Natural killer cell (primary cell): Measurements from ENCODE around the gene IFNLR1. TPM values are rescaled to one million over a fixed set of nuclear protein-coding genes. Genes with fewer than 3 reads are reported as not detected.
A peak's percentile ranks its signal among the peaks of the same experiment; 100 is the strongest.

Experiments used
- ATAC-seq, 3 donors: fragments of 150-1000 bp in 2 of 3; fragments of 200-7000 bp in 1 of 3; cut with Tn5 transposase; 1 replicate in 1 of 3; 2 replicates in 2 of 3; pipeline ENCODE4 v1.10.0; 2021; ENCODE audit warnings: mild to moderate bottlenecking in 2 of 3, moderate library complexity in 2 of 3
- DNase-seq, 2 donors: peaks; one replicate each; pipeline versions ENCODE4 v3.0.0 to v3.0.0-alpha.2; 2013 to 2021; ENCODE audit warnings: mixed read lengths in 1 of 2
- H3K27ac ChIP-seq: one replicate; pipeline ENCODE4 v1.5.1; 2013; ENCODE audit warnings: mild to moderate bottlenecking, low read length
- H3K27me3 ChIP-seq: one replicate; pipeline ENCODE4 v1.6.1; 2013; ENCODE audit warnings: low read length; ENCODE audit not compliant: control insufficient read depth, insufficient read depth
- H3K36me3 ChIP-seq: one replicate; pipeline ENCODE4 v1.6.1; 2013; ENCODE audit warnings: low read length; ENCODE audit not compliant: control insufficient read depth, insufficient read depth
- H3K4me1 ChIP-seq: one replicate; pipeline ENCODE4 v1.6.1; 2013; ENCODE audit warnings: low read length; ENCODE audit not compliant: control insufficient read depth, insufficient read depth
- H3K4me3 ChIP-seq: one replicate; pipeline ENCODE4 v1.5.1; 2013; ENCODE audit warnings: low read length
- H3K9me3 ChIP-seq: one replicate; pipeline ENCODE4 v1.6.1; 2013; ENCODE audit warnings: low read length; ENCODE audit not compliant: control insufficient read depth, insufficient read depth
- H3K27ac Mint-ChIP-seq, 2 donors: one replicate each; pipeline ENCODE4 v1.8.0; 2022; ENCODE audit warnings: mild to moderate bottlenecking in 2 of 2, mixed read lengths in 2 of 2, moderate library complexity in 1 of 2
- H3K27me3 Mint-ChIP-seq, 2 donors: one replicate each; pipeline ENCODE4 v1.8.0; 2022; ENCODE audit warnings: low read depth in 2 of 2, mixed read lengths in 2 of 2
- H3K36me3 Mint-ChIP-seq: one replicate; pipeline ENCODE4 v1.8.0; 2022; ENCODE audit warnings: mixed read lengths
- H3K4me1 Mint-ChIP-seq, 2 donors: one replicate each; pipeline ENCODE4 v1.8.0; 2022; ENCODE audit warnings: mixed read lengths in 2 of 2
- H3K4me3 Mint-ChIP-seq: one replicate; pipeline ENCODE4 v1.8.0; 2022; ENCODE audit warnings: mild to moderate bottlenecking, moderate library complexity, mixed read lengths
- H3K9me3 Mint-ChIP-seq, 2 donors: one replicate each; pipeline ENCODE4 v1.8.0; 2022; ENCODE audit warnings: mixed read lengths in 2 of 2
- CTCF ChIP-seq: fragments of 200-600 bp; IDR thresholded peaks from one replicate; pipeline ENCODE4 v1.8.0; 2022; ENCODE audit warnings: antibody characterized with exemption
- WGBS: methylation state at CpG from one replicate; pipeline ENCODE4 v1.1.7; 2013; ENCODE audit warnings: missing lambda C conversion rate; ENCODE audit not compliant: insufficient coverage; 5-methylcytosine and 5-hydroxymethylcytosine counted together
- intact Hi-C: fragments of 100-400 bp; cut with micrococcal nuclease; formaldehyde crosslinking; loops from one replicate; pipeline ENCODE4 v1.14.2; 2022
- total RNA-seq, 4 donors: library from RNA; stranded (reverse); fragments of 120-200 nt in 1 of 4; gene quantifications; one replicate each; pipeline versions ENCODE4 v1.2.3 to v1.2.4, GENCODE V29; 2013 to 2022

IFNLR1 gene
- total RNA-seq, 3 donors from 2014 or later (not counting 1 experiment from before 2014, with no cell fraction given), result 0.07 to 2.5 (median 0.19) TPM

GRCh38 chr1:24154215-24154614, 32.9 kb downstream of the IFNLR1 start:
- H3K4me1 ChIP-seq, result peaks cover 9% of the 10 kb centered on the region
- H3K4me1 Mint-ChIP-seq, result peaks cover 8 to 9% of the 10 kb centered on the region in 2 donors
- DNase-seq, result no peak
- no peak for ATAC-seq
- H3K4me3 ChIP-seq, result no peak overlapping the region
- H3K27ac Mint-ChIP-seq, result no peak overlapping the region
- no peaks in the 10 kb centered on the region for H3K9me3 ChIP-seq
- H3K4me3 Mint-ChIP-seq, result no peak overlapping the region
- intact Hi-C loops, result no loop called here
- no peaks in the 10 kb centered on the region for H3K9me3 Mint-ChIP-seq
- peaks cover 22 to 24% of the 10 kb centered on the region in 2 donors for H3K27me3 Mint-ChIP-seq
- H3K36me3 ChIP-seq, result no peaks in the 10 kb centered on the region
- TF ChIP-seq CTCF, result no peak
- WGBS, result 70% methylated on average over 7 of the region's 8 CpGs
- H3K27me3 ChIP-seq, result peaks cover 7% of the 10 kb centered on the region
- no peaks in the 10 kb centered on the region for H3K36me3 Mint-ChIP-seq
- H3K27ac ChIP-seq, result no peak overlapping the region

- ATAC-seq, result no peak
- H3K4me3 Mint-ChIP-seq, result no peak overlapping the region
- intact Hi-C loops, result no loop called here
These were observed 34.2 kb downstream of the IFNLR1 start for GRCh38 chr1:24152631-24153494.

DNA sequence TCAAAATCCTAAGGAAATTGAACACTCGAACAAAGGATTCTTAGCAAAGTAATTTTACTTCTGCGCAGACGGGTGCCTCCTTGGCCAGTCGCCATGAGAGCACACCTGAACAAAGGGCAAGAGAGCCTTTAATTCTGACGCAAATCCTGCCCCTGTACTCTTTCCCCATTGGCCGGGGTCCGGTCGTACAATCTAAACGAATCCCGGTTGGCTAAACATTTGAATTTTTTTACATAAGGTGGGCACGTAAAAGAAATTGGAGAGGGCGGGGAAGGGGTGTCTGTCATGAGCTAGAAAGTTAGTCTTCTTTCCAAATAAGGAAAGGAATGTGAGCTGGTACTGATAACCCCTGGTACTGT, 35.9 kb downstream of the IFNLR1 start:
- peaks cover 8 to 9% of the 10 kb centered on the region in 2 donors for H3K4me1 Mint-ChIP-seq
- no peak overlapping the region for H3K4me3 Mint-ChIP-seq
- no peaks in the 10 kb centered on the region for H3K9me3 Mint-ChIP-seq
- H3K36me3 ChIP-seq, result no peaks in the 10 kb centered on the region
- H3K27ac Mint-ChIP-seq, result no peak overlapping the region
- intact Hi-C loops, result no loop called here
- TF ChIP-seq CTCF, result no peak
- no peaks in the 10 kb centered on the region for H3K36me3 Mint-ChIP-seq
- H3K9me3 ChIP-seq, result no peaks in the 10 kb centered on the region
- DNase-seq (peak in 1 of 2 donors; percentile 16), ATAC-seq (no peak)
- H3K27me3 ChIP-seq, result peaks cover 7% of the 10 kb centered on the region
- 14% methylated on average over 12 of the region's 12 CpGs for WGBS
- peaks cover 9% of the 10 kb centered on the region for H3K4me1 ChIP-seq
- no peak overlapping the region for H3K4me3 ChIP-seq
- H3K27me3 Mint-ChIP-seq, result peaks cover 24 to 38% of the 10 kb centered on the region in 2 donors
- H3K27ac ChIP-seq, result no peak overlapping the region

More at GRCh38 chr1:24152631-24153494, 34.2 kb downstream of the IFNLR1 start:
- Mint-ChIP-seq H3K9me3 (no peaks in the 10 kb centered on the region), H3K4me1 (peaks cover 8 to 9% of the 10 kb centered on the region in 2 donors), H3K36me3 (no peaks in the 10 kb centered on the region), H3K27me3 (peaks cover 24 to 32% of the 10 kb centered on the region in 2 donors), H3K27ac (no peak overlapping the region)
- WGBS, result 83% methylated on average over 10 of the region's 10 CpGs
- TF ChIP-seq CTCF, result no peak
- Histone ChIP-seq H3K36me3 (no peaks in the 10 kb centered on the region), H3K4me3 (no peak overlapping the region), H3K4me1 (peaks cover 9% of the 10 kb centered on the region), H3K27ac (no peak overlapping the region), H3K9me3 (no peaks in the 10 kb centered on the region), H3K27me3 (peaks cover 7% of the 10 kb centered on the region)
- no peak for DNase-seq
